HCT116 (cell line): Measurements from ENCODE around the gene F2R. TPM values are rescaled to one million over a fixed set of nuclear protein-coding genes. Genes with fewer than 3 reads are reported as not detected.

Experiments used
- ATAC-seq: fragments of 200-7000 bp; cut with Tn5 transposase; 2 replicates; pipeline ENCODE4 v1.9.1; 2020; ENCODE audit warnings: mild to moderate bottlenecking, moderate library complexity
- BruUV-seq: library from RNA; stranded (reverse); fragments of 400-500 nt; replicated peaks from 2 replicates; lab custom pipeline; 2021; lab: Mats Ljungman, UMichigan
- CTCF ChIA-PET: fragments of 300-600 bp; sonication (Branson Sonifier 250); formaldehyde crosslinking; loops from one replicate; lab custom pipeline; 2021; ENCODE audit warnings: antibody characterized with exemption; lab: Charles Lee
- POLR2A ChIA-PET: fragments of 300-600, 350-600 bp; sonication (Branson Sonifier 250); formaldehyde crosslinking; loops from one replicate; lab custom pipeline; 2021; ENCODE audit warnings: antibody characterized with exemption; lab: Charles Lee
- RAD21 ChIA-PET, 2 experiments: fragments of 300-600 bp; sonication (Branson Sonifier 250); formaldehyde crosslinking; loops; one replicate each; lab custom pipeline; 2023; ENCODE audit warnings: low total read pairs in 2 of 2; ENCODE audit not compliant: uncharacterized antibody in 2 of 2, unreplicated experiment in 2 of 2, low non-redundant PET in 1 of 2; lab: Charles Lee
- DNase-seq: peaks from one replicate; pipeline ENCODE4 v3.0.0-alpha.2; 2010; ENCODE audit warnings: low read depth, low spot score
- H2AFZ ChIP-seq: fragments of 200-600 bp; shearing (Covaris generic), sonication (generic); 2 replicates; pipeline ENCODE4 v1.6.1; 2017; ENCODE audit warnings: low read depth, mixed run types, mixed read lengths, antibody characterized with exemption, low read length; ENCODE audit not compliant: poor library complexity, severe bottlenecking
- H3K27ac ChIP-seq: 2 replicates; pipeline ENCODE4 v1.5.1; 2012; ENCODE audit warnings: low read depth, low read length
- H3K27me3 ChIP-seq: fragments of 200-600 bp; sonication (generic); 2 replicates; pipeline ENCODE4 v1.6.1; 2016; ENCODE audit warnings: mixed run types, low read length, mixed read lengths; ENCODE audit not compliant: insufficient read depth
- H3K36me3 ChIP-seq, 2 experiments: fragments of 200-500 bp in 1 of 2; fragments of 200-600 bp in 1 of 2; sonication (Bioruptor generic) in 1 of 2; sonication (generic) in 1 of 2; 2 replicates each; pipeline versions ENCODE4 v1.5.1 to v1.6.1; 2014 to 2016; ENCODE audit warnings: low read length in 2 of 2, inconsistent platforms in 1 of 2, mixed read lengths in 1 of 2, mixed run types in 1 of 2; ENCODE audit not compliant: insufficient read depth in 2 of 2, control insufficient read depth in 1 of 2
- H3K4me1 ChIP-seq, 2 experiments: fragments of 200-600 bp in 1 of 2; sonication (generic) in 1 of 2; 2 replicates each; pipeline versions ENCODE4 v1.5.1 to v1.6.1; 2012 to 2017; ENCODE audit warnings: low read length in 2 of 2, inconsistent platforms in 1 of 2, mild to moderate bottlenecking in 1 of 2, mixed read lengths in 1 of 2, mixed run types in 1 of 2, moderate library complexity in 1 of 2; ENCODE audit not compliant: insufficient read depth in 2 of 2, control insufficient read depth in 1 of 2
- H3K4me2 ChIP-seq: fragments of 200-600 bp; sonication (generic); 2 replicates; pipeline ENCODE4 v1.6.1; 2017; ENCODE audit warnings: mixed run types, low read length, mixed read lengths
- H3K4me3 ChIP-seq, 2 experiments: fragments of 200-600 bp in 1 of 2; sonication (generic) in 1 of 2; replicated peaks in 1 of 2; 2 replicates each; pipeline ENCODE4 v1.5.1; 2011 to 2016; ENCODE audit warnings: low read length in 2 of 2, control low read depth in 1 of 2, low read depth in 1 of 2, mild to moderate bottlenecking in 1 of 2, mixed read lengths in 1 of 2, mixed run types in 1 of 2
- H3K79me2 ChIP-seq: fragments of 200-600 bp; sonication (generic); 2 replicates; pipeline ENCODE4 v1.6.1; 2017; ENCODE audit warnings: mild to moderate bottlenecking, mixed run types, low read length, moderate library complexity, mixed read lengths; ENCODE audit not compliant: insufficient read depth
- H3K9ac ChIP-seq: fragments of 200-600 bp; sonication (generic); 2 replicates; pipeline ENCODE4 v1.6.1; 2016; ENCODE audit warnings: low read length, mixed read lengths
- H3K9me2 ChIP-seq: fragments of 200-600 bp; sonication (generic), shearing (Covaris generic); 2 replicates; pipeline ENCODE4 v1.6.1; 2017; ENCODE audit warnings: mixed run types, mild to moderate bottlenecking, moderate library complexity; ENCODE audit not compliant: insufficient read depth
- H3K9me3 ChIP-seq, 2 experiments: fragments of 200-500 bp in 1 of 2; fragments of 200-600 bp in 1 of 2; sonication (Bioruptor generic) in 1 of 2; sonication (generic) in 1 of 2; 2 replicates each; pipeline ENCODE4 v1.6.1; 2014 to 2017; ENCODE audit warnings: low read length in 2 of 2, mixed read lengths in 2 of 2, inconsistent platforms in 1 of 2, low read depth in 1 of 2, mild to moderate bottlenecking in 1 of 2, mixed run types in 1 of 2, moderate library complexity in 1 of 2; ENCODE audit not compliant: control insufficient read depth in 1 of 2, insufficient read depth in 1 of 2
- H4K20me1 ChIP-seq: fragments of 200-600 bp; sonication (generic), shearing (Covaris generic); 2 replicates; pipeline ENCODE4 v1.6.1; 2017; ENCODE audit warnings: mixed run types, mild to moderate bottlenecking, moderate library complexity; ENCODE audit not compliant: insufficient read depth
- EZH2 ChIP-seq: fragments of 200-600 bp; sonication (generic); IDR thresholded peaks from 2 replicates; pipeline ENCODE4 v1.6.1; 2017; ENCODE audit warnings: antibody characterized with exemption, mixed run types
- EZH2phosphoT487 ChIP-seq: fragments of 200-600 bp; IDR thresholded peaks from 2 replicates; pipeline ENCODE4 v1.6.1; 2018; ENCODE audit warnings: antibody characterized with exemption, borderline replicate concordance
- FOSL1 ChIP-seq: IDR thresholded peaks from 2 replicates; pipeline ENCODE4 v1.6.1; 2012; ENCODE audit warnings: low read depth
- JUND ChIP-seq: IDR thresholded peaks from 2 replicates; pipeline ENCODE4 v1.6.1; 2012
- POLR2AphosphoS5 ChIP-seq: IDR thresholded peaks from 2 replicates; pipeline ENCODE4 v1.6.1; 2011; ENCODE audit warnings: mild to moderate bottlenecking, low read depth, low read length, moderate library complexity
- SIN3A ChIP-seq: IDR thresholded peaks from 2 replicates; pipeline ENCODE4 v1.6.1; 2012; ENCODE audit warnings: low read depth
- SRF ChIP-seq: IDR thresholded peaks from 2 replicates; pipeline ENCODE4 v1.6.1; 2012; ENCODE audit warnings: low read depth
- TCF7L2 ChIP-seq: IDR thresholded peaks from 2 replicates; pipeline ENCODE4 v1.7.0; 2011; ENCODE audit warnings: borderline replicate concordance, inconsistent platforms; ENCODE audit not compliant: insufficient read depth, insufficient read length; ENCODE audit errors: extremely low read depth
- ZFX ChIP-seq: fragments of 450-650 bp; IDR thresholded peaks from 2 replicates; pipeline ENCODE4 v1.6.1; 2017
- ZNF274 ChIP-seq: fragments of 200-500 bp; sonication (Bioruptor generic); IDR thresholded peaks from 2 replicates; pipeline ENCODE4 v1.6.1; 2014; ENCODE audit warnings: mild to moderate bottlenecking, low read depth, low read length, inconsistent platforms
- intact Hi-C: fragments of 100-400 bp; cut with micrococcal nuclease; formaldehyde crosslinking; loops from 2 replicates; pipeline ENCODE4 v1.10.0; 2022
- total RNA-seq: library from RNA; stranded (reverse); gene quantifications from one replicate; pipeline ENCODE4 v1.2.1, GENCODE V29; 2021; ENCODE audit not compliant: unreplicated experiment
- TF ChIP-seq, protein P1 (sequence below): IDR thresholded peaks from 2 replicates; pipeline ENCODE4 v1.6.1; 2012
- TF ChIP-seq, protein P2 (sequence below): IDR thresholded peaks from 2 replicates; pipeline ENCODE4 v1.6.1; 2011; ENCODE audit warnings: mild to moderate bottlenecking, low read length, moderate library complexity; ENCODE audit not compliant: insufficient replicate concordance; ENCODE audit errors: extremely low read depth

Gene F2R
- total RNA-seq, 1 experiment from 2014 or later = 16.6 TPM

GRCh38 chr5:76763136-76763535, 47.2 kb downstream of the F2R start:
- H3K27ac ChIP-seq = no peak overlapping the region
- H4K20me1 ChIP-seq = no peaks in the 10 kb centered on the region
- ChIA-PET POLR2A (no interaction called here), CTCF (no interaction called here), RAD21 (no interaction called here)
- DNase-seq (no peak), ATAC-seq (no peak)
- H3K4me3 ChIP-seq = no peak overlapping the region
- no peak for TF ChIP-seq ZNF274
- TF ChIP-seq TCF7L2 = no peak
- TF ChIP-seq EZH2phosphoT487 = no peak
- TF ChIP-seq ZFX = no peak
- TF ChIP-seq, protein P1, sequence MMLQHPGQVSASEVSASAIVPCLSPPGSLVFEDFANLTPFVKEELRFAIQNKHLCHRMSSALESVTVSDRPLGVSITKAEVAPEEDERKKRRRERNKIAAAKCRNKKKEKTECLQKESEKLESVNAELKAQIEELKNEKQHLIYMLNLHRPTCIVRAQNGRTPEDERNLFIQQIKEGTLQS = no peak
- no peak for TF ChIP-seq JUND
- no peak for TF ChIP-seq POLR2AphosphoS5
- H3K4me1 ChIP-seq = peaks cover 8 to 36% of the 10 kb centered on the region in 2 experiments; a peak in 3 of 4 replicates
- H3K4me2 ChIP-seq = no peak overlapping the region
- H3K79me2 ChIP-seq = no peaks in the 10 kb centered on the region
- intact Hi-C loops = no loop called here
- no TSS peak for BruUV-seq
- H3K9ac ChIP-seq = no peak overlapping the region
- H2AFZ ChIP-seq = no peak overlapping the region
- H3K9me3 ChIP-seq = peaks cover 0 to 3% of the 10 kb centered on the region in 2 experiments; a peak in 2 of 4 replicates
- H3K9me2 ChIP-seq = no peaks in the 10 kb centered on the region
- no peaks in the 10 kb centered on the region for H3K36me3 ChIP-seq
- no peaks in the 10 kb centered on the region for H3K27me3 ChIP-seq

DNA sequence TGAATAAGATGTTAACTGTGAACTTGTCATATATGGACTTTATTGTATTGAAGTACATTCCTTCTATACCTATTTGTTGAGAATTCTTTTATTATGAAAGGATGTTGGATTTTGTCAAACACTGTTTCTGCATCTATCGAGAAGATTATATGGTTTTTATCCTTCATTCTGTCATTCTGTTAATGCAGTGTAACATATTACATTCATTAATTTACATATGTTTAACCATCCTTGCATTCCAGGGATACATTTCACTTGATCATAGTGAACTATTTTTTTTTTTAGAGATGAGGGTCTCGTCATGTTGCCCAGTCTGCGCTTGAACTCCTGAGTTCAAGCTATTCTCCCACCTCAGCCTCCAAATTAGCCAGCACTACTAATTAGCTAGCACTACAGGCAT, 48.4 kb downstream of the F2R start:
- H3K4me3 ChIP-seq = no peak overlapping the region
- H3K79me2 ChIP-seq = no peaks in the 10 kb centered on the region
- DNase-seq (no peak), ATAC-seq (no peak)
- no peaks in the 10 kb centered on the region for H3K36me3 ChIP-seq
- peaks cover 0 to 3% of the 10 kb centered on the region in 2 experiments; a peak in 2 of 4 replicates for H3K9me3 ChIP-seq
- H3K27me3 ChIP-seq = no peaks in the 10 kb centered on the region
- H3K9me2 ChIP-seq = no peaks in the 10 kb centered on the region
- no peak overlapping the region for H3K27ac ChIP-seq
- H3K4me2 ChIP-seq = no peak overlapping the region
- no peak overlapping the region for H3K9ac ChIP-seq
- H2AFZ ChIP-seq = no peak overlapping the region
- peaks cover 8 to 36% of the 10 kb centered on the region in 2 experiments; a peak in 3 of 4 replicates for H3K4me1 ChIP-seq
- ChIA-PET CTCF (no interaction called here), POLR2A (no interaction called here), RAD21 (no interaction called here)
- intact Hi-C loops = no loop called here
- BruUV-seq = no TSS peak
- TF ChIP-seq SIN3A = no peak
- no peak for TF ChIP-seq SRF
- TF ChIP-seq FOSL1 = no peak
- no peak for TF ChIP-seq EZH2
- TF ChIP-seq, protein P2, sequence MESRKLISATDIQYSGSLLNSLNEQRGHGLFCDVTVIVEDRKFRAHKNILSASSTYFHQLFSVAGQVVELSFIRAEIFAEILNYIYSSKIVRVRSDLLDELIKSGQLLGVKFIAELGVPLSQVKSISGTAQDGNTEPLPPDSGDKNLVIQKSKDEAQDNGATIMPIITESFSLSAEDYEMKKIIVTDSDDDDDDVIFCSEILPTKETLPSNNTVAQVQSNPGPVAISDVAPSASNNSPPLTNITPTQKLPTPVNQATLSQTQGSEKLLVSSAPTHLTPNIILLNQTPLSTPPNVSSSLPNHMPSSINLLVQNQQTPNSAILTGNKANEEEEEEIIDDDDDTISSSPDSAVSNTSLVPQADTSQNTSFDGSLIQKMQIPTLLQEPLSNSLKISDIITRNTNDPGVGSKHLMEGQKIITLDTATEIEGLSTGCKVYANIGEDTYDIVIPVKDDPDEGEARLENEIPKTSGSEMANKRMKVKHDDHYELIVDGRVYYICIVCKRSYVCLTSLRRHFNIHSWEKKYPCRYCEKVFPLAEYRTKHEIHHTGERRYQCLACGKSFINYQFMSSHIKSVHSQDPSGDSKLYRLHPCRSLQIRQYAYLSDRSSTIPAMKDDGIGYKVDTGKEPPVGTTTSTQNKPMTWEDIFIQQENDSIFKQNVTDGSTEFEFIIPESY = no peak
- no peaks in the 10 kb centered on the region for H4K20me1 ChIP-seq
